BJ (cell line): ENCODE results near the gene CCDC107. TPM values are rescaled to one million over a fixed set of nuclear protein-coding genes. Genes with fewer than 3 reads are reported as not detected.
A peak's percentile ranks its signal among the peaks of the same experiment; 100 is the strongest.

Experiments used
- CTCF ChIA-PET: fragments of 350-600 bp; formaldehyde crosslinking; extraction: SDS; loops from one replicate; lab custom pipeline; 2021; ENCODE audit warnings: antibody characterized with exemption, inconsistent platforms; lab: Yijun Ruan, JAX
- POLR2A ChIA-PET: fragments of 300-600 bp; sonication (Branson Sonifier 250); formaldehyde crosslinking; extraction: SDS; loops from one replicate; lab custom pipeline; 2021; ENCODE audit warnings: antibody characterized with exemption; lab: Charles Lee
- DNase-seq: peaks from one replicate; pipeline ENCODE4 v3.0.0-alpha.2; 2011; ENCODE audit warnings: low read depth
- H3K27me3 ChIP-seq: 2 replicates; pipeline ENCODE4 v1.6.0; 2011; ENCODE audit warnings: low read length; ENCODE audit not compliant: control insufficient read depth, insufficient read depth
- H3K36me3 ChIP-seq: 2 replicates; pipeline ENCODE4 v1.5.1; 2011; ENCODE audit warnings: low read length; ENCODE audit not compliant: control insufficient read depth, insufficient read depth
- H3K4me3 ChIP-seq: 2 replicates; pipeline ENCODE4 v1.5.1; 2011; ENCODE audit warnings: low read depth, mild to moderate bottlenecking, control low read depth, low read length
- CTCF ChIP-seq: IDR thresholded peaks from 2 replicates; pipeline ENCODE4 v1.5.1; 2011; ENCODE audit warnings: low read depth, mild to moderate bottlenecking, control low read depth, inconsistent platforms, low read length, moderate library complexity; ENCODE audit not compliant: insufficient read depth
- polyA plus RNA-seq: library from polyadenylated mRNA; depleted of rRNA; stranded (reverse); fragments of >200 nt; gene quantifications from 2 replicates; pipeline ENCODE4 v1.2.3, GENCODE V29; 2011

Gene CCDC107
- polyA plus RNA-seq, 1 experiment: 27.9 TPM

- TF ChIP-seq CTCF: no peak
- DNase-seq: no peak
- no peaks in the 10 kb centered on the region for H3K27me3 ChIP-seq
- H3K4me3 ChIP-seq: no peak within 1 kb of the TSS
- H3K36me3 ChIP-seq: no peaks in the 10 kb centered on the region
- ChIA-PET POLR2A (no interaction called here), CTCF (interaction anchor here (0.8 to 5.0 kb wide), 5 partner anchors 8 to 63 kb away, joined by 3 to 29 read pairs (median 3); partner anchors contain the start of gene ARHGEF39)
These were observed 15.3 kb downstream of the CCDC107 start, which contains the start of gene CA9 for GRCh38 chr9:35673132-35674024. Gene CA9, plus strand, starts transcription at chr9:35673928. Its CDS starts 32 bp downstream, at chr9:35673960.

- no peaks in the 10 kb centered on the region for H3K27me3 ChIP-seq
- CTCF ChIA-PET: interaction anchor here (1.7 to 5.0 kb wide), 2 partner anchors 9 to 22 kb away, joined by 6 to 29 read pairs; partner anchors contain the start of gene ARHGEF39
- no peak overlapping the region for H3K4me3 ChIP-seq
- no peak for TF ChIP-seq CTCF
- POLR2A ChIA-PET: no interaction called here
- DNase-seq: no peak
- no peaks in the 10 kb centered on the region for H3K36me3 ChIP-seq
These were observed 15.9 kb downstream of the CCDC107 start for GRCh38 chr9:35674025-35674361.

- ChIA-PET POLR2A (interaction anchor here (1.0 kb wide), 1 partner anchor 12 kb away, joined by 6 read pairs; no protein-coding TSS in a partner anchor), CTCF (interaction anchor here (1.2 to 5.0 kb wide), 6 partner anchors 9 to 28 kb away, joined by 3 to 29 read pairs (median 5); partner anchors contain the start of genes ARHGEF39, CCDC107 and RMRP)
- no peak for TF ChIP-seq CTCF
- no peak for DNase-seq
- Histone ChIP-seq H3K36me3 (no peaks in the 10 kb centered on the region), H3K4me3 (peak overlapping the region; percentile 38), H3K27me3 (no peaks in the 10 kb centered on the region)
These were observed 17.1 kb downstream of the CCDC107 start for GRCh38 chr9:35675204-35675603.

GRCh38 chr9:35675732-35676392, 17.8 kb downstream of the CCDC107 start:
- Histone ChIP-seq H3K4me3 (peak overlapping the region; percentile 38), H3K36me3 (no peaks in the 10 kb centered on the region), H3K27me3 (no peaks in the 10 kb centered on the region)
- POLR2A ChIA-PET: interaction anchor here (1.0 kb wide), 1 partner anchor 12 kb away, joined by 6 read pairs; no protein-coding TSS in a partner anchor
- no peak for DNase-seq
- TF ChIP-seq CTCF: no peak
- CTCF ChIA-PET: interaction anchor here (0.9 to 5.0 kb wide), 7 partner anchors 10 to 53 kb away, joined by 3 to 29 read pairs (median 5); partner anchors contain the start of genes ARHGEF39, CCDC107 and RMRP
